GM13976 (cell line): ENCODE results near the gene PTPN2.

ENCODE experiments used
- DNase-seq: peaks from one replicate; pipeline ENCODE4 v3.0.0; 2012; ENCODE audit warnings: low spot score
- in situ Hi-C: fragments of 300-500 bp; cut with MboI; formaldehyde crosslinking; loops from one replicate; pipeline ENCODE4 v1.12.0; 2022; ENCODE audit warnings: low sequenced_read_pairs, mixed read lengths, inconsistent platforms; ENCODE audit not compliant: unreplicated experiment
- TF ChIP-seq, protein P1 (sequence below): IDR thresholded peaks from 2 replicates; pipeline ENCODE4 v1.5.1; 2012; ENCODE audit warnings: borderline replicate concordance, mild to moderate bottlenecking; ENCODE audit not compliant: insufficient read depth; ENCODE audit errors: extremely low read depth, missing control alignments, control extremely low read depth

Gene PTPN2

GRCh38 chr18:12842459-12843380, 41.3 kb downstream of the PTPN2 start:
- TF ChIP-seq, protein P1, sequence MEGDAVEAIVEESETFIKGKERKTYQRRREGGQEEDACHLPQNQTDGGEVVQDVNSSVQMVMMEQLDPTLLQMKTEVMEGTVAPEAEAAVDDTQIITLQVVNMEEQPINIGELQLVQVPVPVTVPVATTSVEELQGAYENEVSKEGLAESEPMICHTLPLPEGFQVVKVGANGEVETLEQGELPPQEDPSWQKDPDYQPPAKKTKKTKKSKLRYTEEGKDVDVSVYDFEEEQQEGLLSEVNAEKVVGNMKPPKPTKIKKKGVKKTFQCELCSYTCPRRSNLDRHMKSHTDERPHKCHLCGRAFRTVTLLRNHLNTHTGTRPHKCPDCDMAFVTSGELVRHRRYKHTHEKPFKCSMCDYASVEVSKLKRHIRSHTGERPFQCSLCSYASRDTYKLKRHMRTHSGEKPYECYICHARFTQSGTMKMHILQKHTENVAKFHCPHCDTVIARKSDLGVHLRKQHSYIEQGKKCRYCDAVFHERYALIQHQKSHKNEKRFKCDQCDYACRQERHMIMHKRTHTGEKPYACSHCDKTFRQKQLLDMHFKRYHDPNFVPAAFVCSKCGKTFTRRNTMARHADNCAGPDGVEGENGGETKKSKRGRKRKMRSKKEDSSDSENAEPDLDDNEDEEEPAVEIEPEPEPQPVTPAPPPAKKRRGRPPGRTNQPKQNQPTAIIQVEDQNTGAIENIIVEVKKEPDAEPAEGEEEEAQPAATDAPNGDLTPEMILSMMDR, result no peak
- DNase-seq, result no peak
- in situ Hi-C loops, result no loop called here

DNA sequence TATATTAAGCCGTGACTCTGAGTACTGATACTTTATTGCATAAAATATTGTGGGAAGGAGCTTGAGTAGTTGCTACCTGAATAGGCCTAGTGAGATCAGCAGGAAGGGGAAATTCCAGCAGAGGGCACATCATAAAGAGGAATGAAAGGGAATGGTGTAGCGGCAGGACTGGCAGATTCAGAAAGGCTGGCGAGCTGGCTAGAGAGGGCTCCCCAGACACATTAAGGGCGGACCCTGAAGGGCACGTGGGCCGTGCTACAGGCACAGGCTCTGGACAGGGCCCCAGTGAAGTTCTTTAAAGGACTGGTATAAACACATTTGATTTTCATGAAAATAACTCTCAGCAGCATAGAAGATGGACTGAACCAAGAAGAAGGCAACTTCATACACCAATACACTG, 43.0 kb downstream of the PTPN2 start:
- in situ Hi-C loops, result no loop called here

DNA sequence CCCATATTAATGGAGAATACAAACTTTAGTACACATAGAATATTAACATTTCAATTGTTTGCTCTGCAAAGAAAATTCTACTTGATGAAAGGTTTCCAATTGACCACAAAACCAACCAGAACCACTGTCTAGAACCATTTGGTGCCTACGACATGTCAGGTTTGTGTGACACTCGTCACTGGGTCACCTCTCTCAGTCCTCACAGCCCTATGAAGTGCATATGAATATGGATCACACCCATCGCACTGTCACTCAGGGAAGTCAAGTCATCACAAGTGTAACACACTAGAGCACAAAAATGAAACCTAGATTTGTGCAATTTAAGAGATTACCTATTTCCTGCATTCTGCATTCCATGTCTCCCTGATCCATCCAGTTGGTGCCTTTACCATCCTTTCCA, 43.7 kb downstream of the PTPN2 start:
- DNase-seq, result no peak
- TF ChIP-seq, protein P1, result no peak
- in situ Hi-C loops, result no loop called here

More for the DNA sequence above, 43.0 kb downstream of the PTPN2 start:
- TF ChIP-seq, protein P1, result no peak
- no peak for DNase-seq

- TF ChIP-seq, protein P1, result no peak
- in situ Hi-C loops, result no loop called here
- peak; percentile 71 for DNase-seq
Measured at GRCh38 chr18:12839526-12840196, 44.4 kb downstream of the PTPN2 start.

DNA sequence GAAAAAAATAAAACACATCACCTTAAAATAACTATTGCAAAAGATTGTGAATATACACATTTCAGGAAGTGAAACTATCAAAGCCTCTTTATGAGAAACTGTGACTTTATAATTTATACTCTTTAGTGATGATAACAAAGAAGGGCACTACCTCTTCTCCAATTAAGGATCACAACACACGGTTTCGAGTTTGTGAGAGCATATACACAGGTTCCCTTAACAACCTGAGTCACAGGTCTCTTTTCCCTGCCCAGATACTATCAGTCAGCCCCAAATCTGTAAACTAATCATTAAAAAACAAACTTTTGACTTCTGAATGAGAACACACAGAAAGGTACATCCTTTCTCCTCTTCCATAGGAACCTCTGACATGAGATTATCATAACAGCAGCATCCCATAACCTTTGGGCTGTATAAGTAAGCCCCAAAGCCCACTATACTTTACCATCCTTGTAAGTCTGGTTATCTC, 44.9 kb downstream of the PTPN2 start:
- in situ Hi-C loops, result no loop called here

GRCh38 chr18:12838178-12838634, 45.8 kb downstream of the PTPN2 start:
- in situ Hi-C loops, result no loop called here
- no peak for DNase-seq
- TF ChIP-seq, protein P1, result no peak

More for the DNA sequence above, 44.9 kb downstream of the PTPN2 start:
- TF ChIP-seq, protein P1, result no peak
- DNase-seq, result peak; percentile 59
